H1 (cell line): ENCODE results near the gene TELO2. TPM values are rescaled to one million over a fixed set of nuclear protein-coding genes. Genes with fewer than 3 reads are reported as not detected.

Experiments
- GABPA ChIP-seq: IDR thresholded peaks from 2 replicates; pipeline ENCODE4 v1.6.1; 2011; ENCODE audit warnings: mild to moderate bottlenecking, low read length, moderate library complexity, borderline replicate concordance; ENCODE audit not compliant: insufficient read depth
- KDM1A ChIP-seq: fragments of 200-600, 300-600 bp; sonication (generic); IDR thresholded peaks from 2 replicates; pipeline ENCODE4 v1.7.1; 2016; ENCODE audit warnings: mild to moderate bottlenecking, low read length, borderline replicate concordance
- polyA plus RNA-seq, 7 experiments: library from polyadenylated mRNA; depleted of rRNA in 3 of 7; stranded (reverse) in 5 of 7; unstranded in 2 of 7; fragments of >200 nt in 5 of 7; fragments of 200-250 nt in 2 of 7; gene quantifications; 1 replicate in 5 of 7; 2 replicates in 1 of 7; 4 replicates in 1 of 7; pipeline versions ENCODE4 v1.2.1 to v1.2.3, GENCODE V29; 2011 to 2013; ENCODE audit warnings: missing spikeins in 2 of 7, mixed read lengths in 2 of 7
- total RNA-seq: library from RNA; stranded (reverse); fragmentation: NEBNext Ultra II Directional; extraction: Animal tissue kit (Norgen Biotek cat#: 25700); gene quantifications from 2 replicates; pipeline ENCODE4 v1.2.1, GENCODE V29; 2021
- TF ChIP-seq, protein P1 (sequence below): fragments of 300-600 bp; sonication (generic); IDR thresholded peaks from 2 replicates; pipeline ENCODE4 v1.7.1; 2012; ENCODE audit warnings: low read length, moderate library complexity, mild to moderate bottlenecking, inconsistent platforms; ENCODE audit not compliant: insufficient replicate concordance

TELO2 gene
- total and polyA plus RNA-seq, 2 of the 8 experiments (the other 6 are each of a cell fraction or from before 2014, with no cell fraction given), result 39.3 to 64.8 TPM

DNA sequence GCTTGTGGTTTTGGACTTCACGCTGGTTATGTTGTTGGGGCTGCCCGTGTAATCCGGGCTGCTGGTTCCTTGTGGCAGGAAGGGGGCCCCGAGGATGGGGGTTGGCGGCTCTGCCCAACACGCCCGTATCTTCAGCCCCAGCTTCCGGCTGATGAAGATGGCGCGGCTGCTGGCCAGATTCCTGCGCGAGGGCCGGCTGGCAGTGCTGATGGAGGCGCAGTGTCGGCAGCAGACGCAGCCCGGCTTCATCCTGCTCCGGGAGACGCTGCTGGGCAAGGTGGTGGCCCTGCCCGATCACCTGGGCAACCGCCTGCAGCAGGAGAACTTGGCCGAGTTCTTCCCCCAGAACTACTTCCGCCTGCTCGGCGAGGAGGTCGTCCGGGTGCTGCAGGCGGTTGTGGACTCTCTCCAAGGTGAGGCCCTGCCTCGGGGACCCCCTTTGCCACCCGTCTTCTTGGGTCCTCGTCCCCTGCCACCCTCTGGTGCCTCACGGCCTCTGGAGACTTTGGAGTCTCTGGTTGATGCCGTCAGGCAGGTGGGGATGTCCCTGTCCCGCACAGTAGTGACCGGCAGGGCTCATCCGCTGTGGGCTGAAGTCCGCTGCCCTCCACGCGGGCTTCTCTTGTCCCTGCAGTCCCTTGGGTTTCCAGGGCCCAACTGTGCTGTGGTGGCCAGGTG is 2.2 kb downstream of the TELO2 start (continued):
- TF ChIP-seq, protein P1, sequence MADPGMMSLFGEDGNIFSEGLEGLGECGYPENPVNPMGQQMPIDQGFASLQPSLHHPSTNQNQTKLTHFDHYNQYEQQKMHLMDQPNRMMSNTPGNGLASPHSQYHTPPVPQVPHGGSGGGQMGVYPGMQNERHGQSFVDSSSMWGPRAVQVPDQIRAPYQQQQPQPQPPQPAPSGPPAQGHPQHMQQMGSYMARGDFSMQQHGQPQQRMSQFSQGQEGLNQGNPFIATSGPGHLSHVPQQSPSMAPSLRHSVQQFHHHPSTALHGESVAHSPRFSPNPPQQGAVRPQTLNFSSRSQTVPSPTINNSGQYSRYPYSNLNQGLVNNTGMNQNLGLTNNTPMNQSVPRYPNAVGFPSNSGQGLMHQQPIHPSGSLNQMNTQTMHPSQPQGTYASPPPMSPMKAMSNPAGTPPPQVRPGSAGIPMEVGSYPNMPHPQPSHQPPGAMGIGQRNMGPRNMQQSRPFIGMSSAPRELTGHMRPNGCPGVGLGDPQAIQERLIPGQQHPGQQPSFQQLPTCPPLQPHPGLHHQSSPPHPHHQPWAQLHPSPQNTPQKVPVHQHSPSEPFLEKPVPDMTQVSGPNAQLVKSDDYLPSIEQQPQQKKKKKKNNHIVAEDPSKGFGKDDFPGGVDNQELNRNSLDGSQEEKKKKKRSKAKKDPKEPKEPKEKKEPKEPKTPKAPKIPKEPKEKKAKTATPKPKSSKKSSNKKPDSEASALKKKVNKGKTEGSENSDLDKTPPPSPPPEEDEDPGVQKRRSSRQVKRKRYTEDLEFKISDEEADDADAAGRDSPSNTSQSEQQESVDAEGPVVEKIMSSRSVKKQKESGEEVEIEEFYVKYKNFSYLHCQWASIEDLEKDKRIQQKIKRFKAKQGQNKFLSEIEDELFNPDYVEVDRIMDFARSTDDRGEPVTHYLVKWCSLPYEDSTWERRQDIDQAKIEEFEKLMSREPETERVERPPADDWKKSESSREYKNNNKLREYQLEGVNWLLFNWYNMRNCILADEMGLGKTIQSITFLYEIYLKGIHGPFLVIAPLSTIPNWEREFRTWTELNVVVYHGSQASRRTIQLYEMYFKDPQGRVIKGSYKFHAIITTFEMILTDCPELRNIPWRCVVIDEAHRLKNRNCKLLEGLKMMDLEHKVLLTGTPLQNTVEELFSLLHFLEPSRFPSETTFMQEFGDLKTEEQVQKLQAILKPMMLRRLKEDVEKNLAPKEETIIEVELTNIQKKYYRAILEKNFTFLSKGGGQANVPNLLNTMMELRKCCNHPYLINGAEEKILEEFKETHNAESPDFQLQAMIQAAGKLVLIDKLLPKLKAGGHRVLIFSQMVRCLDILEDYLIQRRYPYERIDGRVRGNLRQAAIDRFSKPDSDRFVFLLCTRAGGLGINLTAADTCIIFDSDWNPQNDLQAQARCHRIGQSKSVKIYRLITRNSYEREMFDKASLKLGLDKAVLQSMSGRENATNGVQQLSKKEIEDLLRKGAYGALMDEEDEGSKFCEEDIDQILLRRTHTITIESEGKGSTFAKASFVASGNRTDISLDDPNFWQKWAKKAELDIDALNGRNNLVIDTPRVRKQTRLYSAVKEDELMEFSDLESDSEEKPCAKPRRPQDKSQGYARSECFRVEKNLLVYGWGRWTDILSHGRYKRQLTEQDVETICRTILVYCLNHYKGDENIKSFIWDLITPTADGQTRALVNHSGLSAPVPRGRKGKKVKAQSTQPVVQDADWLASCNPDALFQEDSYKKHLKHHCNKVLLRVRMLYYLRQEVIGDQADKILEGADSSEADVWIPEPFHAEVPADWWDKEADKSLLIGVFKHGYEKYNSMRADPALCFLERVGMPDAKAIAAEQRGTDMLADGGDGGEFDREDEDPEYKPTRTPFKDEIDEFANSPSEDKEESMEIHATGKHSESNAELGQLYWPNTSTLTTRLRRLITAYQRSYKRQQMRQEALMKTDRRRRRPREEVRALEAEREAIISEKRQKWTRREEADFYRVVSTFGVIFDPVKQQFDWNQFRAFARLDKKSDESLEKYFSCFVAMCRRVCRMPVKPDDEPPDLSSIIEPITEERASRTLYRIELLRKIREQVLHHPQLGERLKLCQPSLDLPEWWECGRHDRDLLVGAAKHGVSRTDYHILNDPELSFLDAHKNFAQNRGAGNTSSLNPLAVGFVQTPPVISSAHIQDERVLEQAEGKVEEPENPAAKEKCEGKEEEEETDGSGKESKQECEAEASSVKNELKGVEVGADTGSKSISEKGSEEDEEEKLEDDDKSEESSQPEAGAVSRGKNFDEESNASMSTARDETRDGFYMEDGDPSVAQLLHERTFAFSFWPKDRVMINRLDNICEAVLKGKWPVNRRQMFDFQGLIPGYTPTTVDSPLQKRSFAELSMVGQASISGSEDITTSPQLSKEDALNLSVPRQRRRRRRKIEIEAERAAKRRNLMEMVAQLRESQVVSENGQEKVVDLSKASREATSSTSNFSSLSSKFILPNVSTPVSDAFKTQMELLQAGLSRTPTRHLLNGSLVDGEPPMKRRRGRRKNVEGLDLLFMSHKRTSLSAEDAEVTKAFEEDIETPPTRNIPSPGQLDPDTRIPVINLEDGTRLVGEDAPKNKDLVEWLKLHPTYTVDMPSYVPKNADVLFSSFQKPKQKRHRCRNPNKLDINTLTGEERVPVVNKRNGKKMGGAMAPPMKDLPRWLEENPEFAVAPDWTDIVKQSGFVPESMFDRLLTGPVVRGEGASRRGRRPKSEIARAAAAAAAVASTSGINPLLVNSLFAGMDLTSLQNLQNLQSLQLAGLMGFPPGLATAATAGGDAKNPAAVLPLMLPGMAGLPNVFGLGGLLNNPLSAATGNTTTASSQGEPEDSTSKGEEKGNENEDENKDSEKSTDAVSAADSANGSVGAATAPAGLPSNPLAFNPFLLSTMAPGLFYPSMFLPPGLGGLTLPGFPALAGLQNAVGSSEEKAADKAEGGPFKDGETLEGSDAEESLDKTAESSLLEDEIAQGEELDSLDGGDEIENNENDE, result no peak
- TF ChIP-seq KDM1A (no peak), GABPA (no peak)
- TF ChIP-seq, all 59 proteins: peak for 0
